Measurements from ENCODE around the gene C11orf86. TPM values are rescaled to one million over a fixed set of nuclear protein-coding genes. Genes with fewer than 3 reads are reported as not detected.

Gene C11orf86
- total and polyA plus RNA-seq, 3 experiments from 2014 or later = not detected

DNA sequence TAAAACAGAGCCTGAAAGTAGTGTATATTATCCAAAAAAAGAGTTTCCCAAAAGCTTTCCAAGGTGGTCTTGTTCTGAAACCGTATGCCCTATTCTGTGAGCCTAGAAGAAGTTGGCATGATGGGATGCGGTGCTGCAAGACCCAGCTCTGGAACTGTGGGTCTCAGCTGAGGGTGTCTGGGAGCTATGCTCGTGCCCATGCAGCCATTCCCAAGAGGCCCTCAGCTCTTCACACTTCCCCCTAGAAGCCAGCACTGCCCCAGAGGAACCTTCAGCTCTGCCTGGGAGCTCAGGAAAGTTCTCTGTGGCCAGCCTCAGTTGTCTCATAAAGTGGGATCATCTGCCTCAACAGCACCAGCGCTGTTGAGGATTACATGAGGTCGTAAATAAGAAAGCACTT lies 41.4 kb downstream of the C11orf86 start:
- CTCF ChIA-PET = no interaction called here

DNA sequence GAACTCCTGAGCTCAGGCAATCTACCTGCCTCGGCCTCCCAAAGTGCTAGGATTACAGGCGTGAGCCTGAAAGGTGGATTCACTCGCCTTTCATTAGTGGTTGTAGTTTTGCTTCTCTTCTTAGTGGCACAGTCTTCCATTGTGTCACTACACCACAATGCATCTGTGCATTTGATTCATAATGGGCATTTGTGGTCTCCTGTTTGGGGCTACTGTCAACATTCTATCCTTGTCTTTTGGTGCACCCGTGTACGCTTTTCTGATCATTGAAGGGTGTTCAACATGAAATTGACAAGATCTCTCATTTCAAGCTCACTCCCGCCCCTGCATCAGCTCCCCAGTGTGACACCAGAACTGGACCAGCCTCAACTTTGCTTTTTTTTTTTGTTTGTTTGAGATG lies 45.8 kb downstream of the C11orf86 start:
- CTCF ChIA-PET = no interaction called here
- peaks cover 31% of the 10 kb centered on the region for H3K4me1 ChIP-seq (ENCODE audit: insufficient read depth, low read length)
- no peak for DNase-seq
- no peaks in the 10 kb centered on the region for H3K9me3 ChIP-seq (ENCODE audit: low read length)
- H3K27me3 ChIP-seq (ENCODE audit: insufficient read depth, low read length, poor library complexity, severe bottlenecking) = peaks cover 18% of the 10 kb centered on the region
- H3K27me3 Mint-ChIP-seq = peaks cover 35% of the 10 kb centered on the region in 2 donors
- peaks cover 27 to 37% (median 30%) of the 10 kb centered on the region in 3 donors for H3K4me1 Mint-ChIP-seq
- H3K9me3 Mint-ChIP-seq = no peaks in the 10 kb centered on the region
- no peaks in the 10 kb centered on the region for H3K36me3 Mint-ChIP-seq
- no peak overlapping the region for H3K4me3 ChIP-seq (ENCODE audit: low read length)
- H3K36me3 ChIP-seq (ENCODE audit: insufficient read depth, low read length) = no peaks in the 10 kb centered on the region
- H3K4me3 Mint-ChIP-seq = peak overlapping the region in 1 of 7 donors; percentile 44
- H3K27ac ChIP-seq (ENCODE audit: low read depth, low read length) = no peak overlapping the region
- H3K27ac Mint-ChIP-seq = no peak overlapping the region
- POLR2A ChIA-PET = no interaction called here

More for the DNA sequence above, 41.4 kb downstream of the C11orf86 start:
- Mint-ChIP-seq H3K4me1 (peaks cover 0 to 3% (median 1%) of the 10 kb centered on the region in 3 donors), H3K9me3 (no peaks in the 10 kb centered on the region), H3K36me3 (no peaks in the 10 kb centered on the region), H3K27me3 (peaks cover 17 to 18% of the 10 kb centered on the region in 2 donors), H3K27ac (no peak overlapping the region), H3K4me3 (no peak overlapping the region)
- no peak for DNase-seq
- no peaks in the 10 kb centered on the region for H3K27me3 ChIP-seq (ENCODE audit: insufficient read depth, low read length, poor library complexity, severe bottlenecking)
- no peaks in the 10 kb centered on the region for H3K36me3 ChIP-seq (ENCODE audit: insufficient read depth, low read length)
- POLR2A ChIA-PET = no interaction called here
- H3K9me3 ChIP-seq (ENCODE audit: low read length) = no peaks in the 10 kb centered on the region
- no peaks in the 10 kb centered on the region for H3K4me1 ChIP-seq (ENCODE audit: insufficient read depth, low read length)
- H3K27ac ChIP-seq (ENCODE audit: low read depth, low read length) = no peak overlapping the region
- no peak overlapping the region for H3K4me3 ChIP-seq (ENCODE audit: low read length)

DNA sequence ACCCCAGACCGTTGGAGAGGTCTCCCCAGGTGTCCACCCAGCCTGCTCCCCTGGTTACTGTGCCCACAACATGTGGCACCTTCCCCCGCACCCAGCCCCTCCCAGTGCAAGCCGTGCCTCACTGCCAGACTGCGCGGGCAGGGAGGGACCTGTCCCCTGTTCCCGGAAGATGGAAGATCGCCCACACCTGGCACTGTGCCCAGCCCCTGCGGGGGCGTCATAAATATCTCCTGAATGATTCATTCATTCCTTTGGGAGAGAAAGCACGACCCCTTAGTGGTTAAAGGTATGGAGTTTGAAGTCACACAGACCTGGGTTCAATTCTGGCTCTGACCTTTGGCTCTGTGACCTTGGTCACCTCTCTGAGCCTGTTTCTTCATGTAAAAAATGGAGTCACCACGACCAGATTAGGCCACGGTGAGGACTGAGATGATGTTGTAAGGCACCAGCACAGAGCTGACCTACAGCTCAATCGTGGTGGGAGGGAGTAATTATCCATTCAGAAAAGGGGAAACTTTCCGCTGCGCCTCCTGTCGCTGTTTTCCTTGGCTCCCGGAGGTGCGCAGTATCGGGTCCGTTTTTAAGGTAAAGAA lies 47.3 kb downstream of the C11orf86 start:
- Histone ChIP-seq H3K27ac (ENCODE audit: low read depth, low read length) (no peak overlapping the region), H3K4me1 (ENCODE audit: insufficient read depth, low read length) (peaks cover 31% of the 10 kb centered on the region), H3K27me3 (ENCODE audit: insufficient read depth, low read length, poor library complexity, severe bottlenecking) (peaks cover 18% of the 10 kb centered on the region), H3K36me3 (ENCODE audit: insufficient read depth, low read length) (no peaks in the 10 kb centered on the region), H3K4me3 (ENCODE audit: low read length) (no peak overlapping the region), H3K9me3 (ENCODE audit: low read length) (no peaks in the 10 kb centered on the region)
- Mint-ChIP-seq H3K4me3 (peak overlapping the region in 6 of 7 donors; percentile 69 to 82 (median 75)), H3K27ac (peak overlapping the region in 2 of 8 donors; percentile 23 to 71), H3K4me1 (peaks cover 27 to 37% (median 30%) of the 10 kb centered on the region in 3 donors), H3K36me3 (no peaks in the 10 kb centered on the region), H3K27me3 (peaks cover 30 to 35% of the 10 kb centered on the region in 2 donors), H3K9me3 (no peaks in the 10 kb centered on the region)
- ChIA-PET POLR2A (no interaction called here), CTCF (no interaction called here)
- no peak for DNase-seq

DNA sequence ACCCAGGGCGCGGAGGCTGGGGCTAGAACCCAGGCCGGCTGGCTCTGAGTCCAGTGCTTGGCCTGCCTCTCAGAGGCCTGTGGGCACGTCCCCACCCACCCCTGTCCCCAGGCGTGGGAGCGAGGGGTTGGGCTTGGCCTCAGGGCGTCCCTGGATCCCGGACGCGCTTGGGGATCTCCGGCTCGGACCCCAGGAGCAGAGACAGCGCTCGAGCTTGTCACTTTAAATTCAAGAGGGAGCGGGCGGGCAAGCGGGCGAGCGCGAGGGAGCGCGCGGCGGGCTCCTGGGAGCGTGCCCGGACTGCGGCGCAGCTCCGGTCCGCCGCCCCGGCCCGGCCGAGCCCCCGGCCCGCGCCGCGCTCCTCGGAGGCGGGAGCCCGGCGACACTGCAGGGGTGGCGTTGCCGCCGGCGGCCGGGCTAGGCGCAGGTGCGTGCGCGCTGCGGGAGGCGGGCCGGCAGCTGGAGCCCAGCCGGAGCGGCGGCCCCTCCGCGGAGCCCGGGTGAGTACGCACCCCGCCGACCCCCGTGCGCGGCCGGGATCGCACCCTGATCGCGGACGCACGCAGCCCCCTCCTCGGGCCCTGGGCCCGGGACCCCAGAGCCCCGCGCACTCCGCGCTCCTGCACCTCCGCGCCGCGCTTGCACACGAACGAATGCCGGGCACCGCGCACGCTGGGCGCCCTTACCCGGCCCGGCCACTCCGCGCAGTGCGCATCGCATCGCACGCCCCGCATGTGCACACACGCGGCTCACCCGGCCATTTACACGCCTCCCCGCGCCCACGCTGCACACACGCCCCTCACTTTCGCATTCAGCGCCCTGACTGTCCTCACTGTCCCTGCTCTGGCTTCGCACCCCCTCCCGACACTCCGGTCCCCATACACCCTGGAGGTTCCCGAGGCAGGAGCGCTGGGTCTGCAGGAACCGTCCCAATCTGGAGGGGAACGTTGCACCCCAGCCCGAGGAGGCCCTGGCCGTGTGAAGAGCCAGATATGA lies 48.2 kb downstream of the C11orf86 start, which contains the start of gene SYT12:
SYT12 (plus strand) TSS at position 174 of the 996 bp plus-strand sequence. CDS start 7,011 bp downstream, outside the sequence.
- peak within 1 kb of the TSS in 6 of 7 donors; percentile 69 to 91 (median 78) for H3K4me3 Mint-ChIP-seq
- ChIA-PET POLR2A (no interaction called here), CTCF (no interaction called here)
- DNase-seq = peak in 1 of 5 donors; percentile 12
- H3K27ac Mint-ChIP-seq = peak within 1 kb of the TSS in 2 of 8 donors; percentile 23 to 71
- peaks cover 27 to 37% (median 30%) of the 10 kb centered on the region in 3 donors for H3K4me1 Mint-ChIP-seq
- no peaks in the 10 kb centered on the region for H3K36me3 Mint-ChIP-seq
- H3K4me1 ChIP-seq (ENCODE audit: insufficient read depth, low read length) = peaks cover 31% of the 10 kb centered on the region
- H3K27me3 Mint-ChIP-seq = peaks cover 30 to 35% of the 10 kb centered on the region in 2 donors
- peaks cover 18% of the 10 kb centered on the region for H3K27me3 ChIP-seq (ENCODE audit: insufficient read depth, low read length, poor library complexity, severe bottlenecking)
- no peaks in the 10 kb centered on the region for H3K9me3 ChIP-seq (ENCODE audit: low read length)
- no peak within 1 kb of the TSS for H3K27ac ChIP-seq (ENCODE audit: low read depth, low read length)
- peak within 1 kb of the TSS; percentile 11 for H3K4me3 ChIP-seq (ENCODE audit: low read length)
- no peaks in the 10 kb centered on the region for H3K9me3 Mint-ChIP-seq
- H3K36me3 ChIP-seq (ENCODE audit: insufficient read depth, low read length) = no peaks in the 10 kb centered on the region

DNA sequence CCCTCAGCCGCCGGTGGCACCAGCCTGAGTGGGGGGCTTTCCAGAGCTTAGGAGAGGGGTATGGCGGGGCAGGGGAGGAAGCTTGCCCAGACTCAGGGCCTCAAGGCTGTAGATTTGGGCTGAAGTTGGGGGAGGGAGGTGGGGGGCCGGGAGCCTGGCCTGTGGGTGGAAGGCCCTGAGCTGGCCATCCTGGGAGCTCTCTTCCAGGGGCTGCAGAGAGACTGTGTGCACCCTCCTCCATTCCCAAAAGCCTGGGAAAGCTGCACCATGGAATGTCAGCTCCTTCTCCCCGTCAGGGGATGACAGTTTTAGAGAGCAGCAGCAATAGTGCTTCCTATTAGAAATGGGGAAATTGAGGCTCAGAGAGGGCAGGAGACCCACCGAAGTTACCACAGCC lies 48.9 kb downstream of the C11orf86 start:
- peak overlapping the region in 6 of 7 donors; percentile 68 to 91 (median 78) for H3K4me3 Mint-ChIP-seq
- ChIA-PET POLR2A (no interaction called here), CTCF (no interaction called here)
- peak overlapping the region in 1 of 8 donors; percentile 48 for H3K27ac Mint-ChIP-seq
- H3K27ac ChIP-seq (ENCODE audit: low read depth, low read length) = no peak overlapping the region
- peaks cover 31% of the 10 kb centered on the region for H3K4me1 ChIP-seq (ENCODE audit: insufficient read depth, low read length)
- no peaks in the 10 kb centered on the region for H3K9me3 ChIP-seq (ENCODE audit: low read length)
- H3K36me3 Mint-ChIP-seq = no peaks in the 10 kb centered on the region
- peaks cover 27 to 37% (median 30%) of the 10 kb centered on the region in 3 donors for H3K4me1 Mint-ChIP-seq
- H3K4me3 ChIP-seq (ENCODE audit: low read length) = peak overlapping the region; percentile 11
- no peaks in the 10 kb centered on the region for H3K9me3 Mint-ChIP-seq
- H3K27me3 ChIP-seq (ENCODE audit: insufficient read depth, low read length, poor library complexity, severe bottlenecking) = peaks cover 18% of the 10 kb centered on the region
- H3K27me3 Mint-ChIP-seq = peaks cover 27 to 35% of the 10 kb centered on the region in 2 donors
- H3K36me3 ChIP-seq (ENCODE audit: insufficient read depth, low read length) = no peaks in the 10 kb centered on the region
- no peak for DNase-seq

DNA sequence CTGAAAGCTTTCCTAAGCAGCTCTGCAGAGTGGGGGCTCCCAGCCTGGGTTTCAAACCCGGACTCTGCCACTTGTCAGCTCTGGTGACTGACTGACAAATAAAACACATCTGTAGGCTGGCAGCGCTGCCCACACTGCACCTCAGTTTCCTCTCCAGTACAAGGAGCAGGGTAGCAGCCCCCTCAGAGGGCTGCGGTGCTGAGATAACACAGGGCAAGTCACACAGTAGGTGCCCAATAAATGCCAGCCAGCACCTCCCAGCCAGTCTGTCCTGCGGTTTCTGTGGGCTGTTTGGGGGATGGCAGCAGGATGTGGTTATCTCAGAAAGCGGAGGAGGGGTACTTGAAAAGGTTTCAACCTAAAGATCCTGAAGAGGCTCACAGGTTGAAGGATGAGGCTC lies 49.3 kb downstream of the C11orf86 start:
- H3K27me3 ChIP-seq (ENCODE audit: insufficient read depth, low read length, poor library complexity, severe bottlenecking) = peaks cover 18% of the 10 kb centered on the region
- H3K4me3 ChIP-seq (ENCODE audit: low read length) = peak overlapping the region; percentile 11
- peak overlapping the region in 3 of 8 donors; percentile 28 to 47 (median 43) for H3K27ac Mint-ChIP-seq
- DNase-seq = peak in 4 of 5 donors; percentile 45 to 64 (median 60)
- H3K4me3 Mint-ChIP-seq = peak overlapping the region; percentile 47 to 81 (median 77)
- H3K36me3 Mint-ChIP-seq = no peaks in the 10 kb centered on the region
- no peaks in the 10 kb centered on the region for H3K9me3 ChIP-seq (ENCODE audit: low read length)
- ChIA-PET POLR2A (no interaction called here), CTCF (no interaction called here)
- H3K27me3 Mint-ChIP-seq = peaks cover 29 to 35% of the 10 kb centered on the region in 2 donors
- H3K27ac ChIP-seq (ENCODE audit: low read depth, low read length) = no peak overlapping the region
- no peaks in the 10 kb centered on the region for H3K9me3 Mint-ChIP-seq
- no peaks in the 10 kb centered on the region for H3K36me3 ChIP-seq (ENCODE audit: insufficient read depth, low read length)
- H3K4me1 ChIP-seq (ENCODE audit: insufficient read depth, low read length) = peaks cover 31% of the 10 kb centered on the region
- peaks cover 27 to 37% (median 30%) of the 10 kb centered on the region in 3 donors for H3K4me1 Mint-ChIP-seq

DNA sequence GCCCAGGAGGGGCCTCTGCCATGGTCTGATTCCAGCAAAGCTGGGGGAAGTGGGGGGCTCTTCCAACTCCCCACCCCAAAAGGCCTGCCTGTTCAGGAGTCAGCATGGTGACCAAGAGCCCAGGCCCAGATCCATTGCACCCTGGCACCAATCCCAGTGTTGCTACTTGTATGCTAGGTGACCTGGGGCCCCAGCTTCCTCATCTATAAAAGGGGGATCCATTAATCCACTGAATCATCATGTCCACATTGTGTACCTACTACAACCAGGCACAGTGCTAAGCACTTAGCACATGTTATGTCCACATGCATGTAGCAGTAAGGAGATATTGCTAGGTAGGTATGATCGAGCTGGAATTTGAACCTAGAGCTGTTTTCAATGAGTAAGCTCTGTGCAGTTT lies 49.9 kb downstream of the C11orf86 start:
- Histone ChIP-seq H3K4me3 (ENCODE audit: low read length) (peak overlapping the region; percentile 11), H3K9me3 (ENCODE audit: low read length) (no peaks in the 10 kb centered on the region), H3K27ac (ENCODE audit: low read depth, low read length) (no peak overlapping the region), H3K4me1 (ENCODE audit: insufficient read depth, low read length) (peaks cover 31% of the 10 kb centered on the region), H3K36me3 (ENCODE audit: insufficient read depth, low read length) (no peaks in the 10 kb centered on the region), H3K27me3 (ENCODE audit: insufficient read depth, low read length, poor library complexity, severe bottlenecking) (peaks cover 18% of the 10 kb centered on the region)
- Mint-ChIP-seq H3K36me3 (no peaks in the 10 kb centered on the region), H3K27ac (peak overlapping the region in 2 of 8 donors; percentile 4 to 71), H3K4me1 (peaks cover 27 to 37% (median 30%) of the 10 kb centered on the region in 3 donors), H3K4me3 (peak overlapping the region in 5 of 7 donors; percentile 32 to 77 (median 58)), H3K9me3 (no peaks in the 10 kb centered on the region), H3K27me3 (peaks cover 29 to 35% of the 10 kb centered on the region in 2 donors)
- CTCF ChIA-PET = no interaction called here
- DNase-seq = no peak
- POLR2A ChIA-PET = no interaction called here

DNA sequence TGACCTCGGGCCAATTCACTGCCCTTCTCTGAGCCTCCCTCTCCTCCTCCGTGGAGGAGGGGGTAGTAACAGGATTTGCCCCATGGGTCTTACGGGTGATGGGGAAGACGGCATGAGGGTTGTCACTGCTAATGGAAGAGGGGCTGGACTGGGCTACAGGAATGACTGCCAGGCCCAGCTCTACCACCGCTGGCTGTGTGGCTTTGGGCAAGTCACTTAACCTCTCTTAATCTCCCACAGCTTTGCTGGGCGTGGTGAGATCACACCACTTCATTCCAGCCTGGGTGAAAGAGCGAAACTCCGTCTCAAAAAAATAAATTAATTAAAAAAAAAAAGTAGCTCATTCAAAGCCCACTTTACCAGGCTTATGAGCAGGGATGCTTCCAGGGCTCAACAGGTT lies 50.6 kb downstream of the C11orf86 start:
- Histone ChIP-seq H3K4me3 (ENCODE audit: low read length) (no peak overlapping the region), H3K9me3 (ENCODE audit: low read length) (no peaks in the 10 kb centered on the region), H3K27me3 (ENCODE audit: insufficient read depth, low read length, poor library complexity, severe bottlenecking) (peaks cover 18% of the 10 kb centered on the region), H3K36me3 (ENCODE audit: insufficient read depth, low read length) (no peaks in the 10 kb centered on the region), H3K4me1 (ENCODE audit: insufficient read depth, low read length) (peaks cover 31% of the 10 kb centered on the region), H3K27ac (ENCODE audit: low read depth, low read length) (no peak overlapping the region)
- POLR2A ChIA-PET = no interaction called here
- Mint-ChIP-seq H3K36me3 (no peaks in the 10 kb centered on the region), H3K4me3 (no peak overlapping the region), H3K4me1 (peaks cover 27 to 37% (median 30%) of the 10 kb centered on the region in 3 donors), H3K9me3 (no peaks in the 10 kb centered on the region), H3K27ac (no peak overlapping the region), H3K27me3 (peaks cover 25 to 35% of the 10 kb centered on the region in 2 donors)
- CTCF ChIA-PET = no interaction called here
- no peak for DNase-seq

Data from CD8-positive, alpha-beta memory T cell (primary cell).